GM18873 (cell line): Measurements from ENCODE around the gene ZNF775.
"Not testable (repeated sequence)": the region's sequence is repeated elsewhere in the genome, so short reads cannot be mapped to it uniquely, and the experiment has no call there.

ENCODE experiments used
- ATAC-seq: cut with Tn5 transposase; IDR thresholded peaks from one replicate; pipeline ENCODE4 v1.9.1; 2021; ENCODE audit warnings: mild to moderate bottlenecking, moderate library complexity, moderate number of reproducible peaks; ENCODE audit not compliant: unreplicated experiment, low FRiP score

Gene ZNF775

DNA sequence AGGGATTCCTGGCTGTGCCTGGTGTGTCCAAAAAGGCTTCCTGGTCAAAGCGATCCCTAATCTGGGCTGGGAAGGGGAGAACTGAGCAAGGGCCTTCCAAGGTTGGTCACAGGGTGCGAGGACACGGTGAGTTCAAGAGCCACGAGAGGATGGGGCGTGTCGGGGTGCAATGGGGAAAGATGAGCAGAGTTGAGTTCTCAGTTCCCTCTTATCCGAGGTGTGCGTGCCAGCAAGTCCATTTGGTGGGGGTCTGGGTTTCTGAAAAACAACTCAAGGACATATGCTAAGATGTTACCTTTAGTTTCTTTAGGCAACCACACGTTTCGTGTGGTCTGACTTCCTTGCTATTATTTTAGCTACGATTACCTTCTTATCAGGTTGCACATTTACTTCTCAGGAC is 1.3 kb downstream of the ZNF775 start:
- no peak for ATAC-seq

DNA sequence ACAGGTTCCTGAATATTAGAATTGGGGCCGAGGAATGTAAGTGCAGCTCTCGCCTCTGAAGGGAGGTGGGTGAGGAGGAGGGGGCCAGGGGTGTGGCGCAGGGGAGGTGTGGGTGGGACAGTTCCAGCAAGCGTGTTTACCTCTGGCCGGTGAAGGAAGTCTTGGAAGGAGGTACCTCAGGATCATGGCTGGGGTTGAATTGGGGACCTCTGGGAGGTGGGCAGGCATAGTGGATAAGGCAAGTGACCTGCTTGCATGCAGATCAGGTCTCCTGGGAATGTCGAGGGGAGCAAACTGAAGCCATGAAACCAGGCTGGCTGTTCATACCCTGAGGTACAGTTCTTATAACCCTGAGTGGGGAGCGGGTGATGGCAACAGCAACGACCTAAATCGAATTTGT is 2.0 kb downstream of the ZNF775 start:
- no peak for ATAC-seq

DNA sequence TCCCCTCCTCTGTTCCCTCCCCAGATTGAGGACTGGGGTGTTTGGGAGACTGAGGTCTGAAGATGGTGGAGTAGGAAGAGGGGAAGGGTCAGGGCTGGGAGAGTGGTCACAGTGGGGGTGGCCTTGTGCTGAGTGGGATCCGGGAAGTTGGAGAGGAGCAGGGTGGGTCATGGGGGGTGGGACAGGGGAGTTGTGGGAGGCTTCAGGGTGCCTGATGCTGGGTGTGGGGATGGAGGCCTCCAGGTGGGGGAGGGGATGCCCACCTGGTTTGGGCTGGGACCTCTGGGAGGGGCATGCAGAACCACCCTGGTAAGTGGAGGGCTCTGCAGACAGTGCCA is 2.6 kb downstream of the ZNF775 start:
- no peak for ATAC-seq

- no peak for ATAC-seq
Measured at GRCh38 chr7:150382123-150382843, 3.2 kb downstream of the ZNF775 start.

DNA sequence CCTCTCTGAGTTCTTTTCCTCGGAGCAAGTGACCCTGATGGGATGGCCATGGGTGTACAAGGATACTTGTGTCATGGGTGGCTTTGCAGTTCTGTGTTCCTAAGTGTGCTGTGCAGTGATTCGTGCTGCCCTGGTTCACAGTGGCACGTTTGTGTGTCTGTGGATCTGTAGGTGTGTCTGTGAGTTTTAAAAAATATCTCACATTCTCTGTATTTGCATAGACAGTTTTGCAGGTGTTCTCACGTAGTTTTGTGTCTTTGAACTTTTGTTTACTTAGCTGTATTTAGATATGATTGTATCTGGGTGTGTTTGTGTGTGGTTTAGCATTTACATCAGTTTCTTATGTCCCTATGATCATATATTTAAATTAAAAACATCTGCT is 3.7 kb downstream of the ZNF775 start:
- no peak for ATAC-seq

GRCh38 chr7:150383710-150384397 is 4.7 kb downstream of the ZNF775 start:
- no peak for ATAC-seq

DNA sequence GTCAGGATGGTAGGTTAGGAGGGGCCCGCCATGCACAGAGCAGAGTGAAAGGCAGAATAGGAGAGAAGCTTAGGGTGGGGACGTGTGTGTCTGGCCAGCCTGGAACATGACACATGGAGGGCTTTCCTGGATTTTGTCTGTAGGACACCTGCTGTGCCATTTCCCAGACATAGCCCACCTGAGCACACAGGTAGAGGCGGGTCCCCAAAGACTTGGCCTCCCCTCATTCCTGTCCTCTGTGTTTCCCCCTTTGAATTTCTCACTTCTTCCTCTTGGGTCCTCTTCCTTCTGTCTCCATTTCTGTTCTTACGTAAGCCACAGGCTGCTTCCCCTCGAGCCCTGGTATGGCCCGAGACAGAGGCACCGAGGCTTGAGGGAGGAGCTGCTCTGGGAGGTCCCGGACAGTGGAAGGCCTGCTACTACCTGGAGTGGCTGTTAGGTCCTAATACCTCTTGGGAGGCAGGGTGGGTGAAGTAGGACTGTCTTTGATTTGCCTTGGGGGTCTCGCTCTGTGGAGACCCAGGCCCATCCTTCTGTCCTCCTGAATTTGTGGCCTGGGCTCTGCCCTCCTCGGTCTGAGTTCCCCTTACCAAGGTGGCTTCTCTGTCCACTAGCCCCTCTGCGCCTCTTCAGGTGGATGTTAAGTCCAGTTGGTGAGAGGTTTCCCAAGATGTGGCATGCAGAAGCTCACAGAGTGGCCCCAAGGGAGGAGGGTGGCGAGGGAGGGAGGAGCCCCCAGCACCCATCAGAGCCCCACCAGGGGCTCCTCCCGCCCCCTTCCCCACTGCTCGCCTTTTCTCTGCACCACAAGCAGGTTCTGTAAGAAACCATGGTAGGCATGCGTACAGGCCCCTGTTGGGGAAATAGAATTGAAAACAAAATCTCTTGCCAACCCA is 5.5 kb downstream of the ZNF775 start:
- no peak for ATAC-seq

DNA sequence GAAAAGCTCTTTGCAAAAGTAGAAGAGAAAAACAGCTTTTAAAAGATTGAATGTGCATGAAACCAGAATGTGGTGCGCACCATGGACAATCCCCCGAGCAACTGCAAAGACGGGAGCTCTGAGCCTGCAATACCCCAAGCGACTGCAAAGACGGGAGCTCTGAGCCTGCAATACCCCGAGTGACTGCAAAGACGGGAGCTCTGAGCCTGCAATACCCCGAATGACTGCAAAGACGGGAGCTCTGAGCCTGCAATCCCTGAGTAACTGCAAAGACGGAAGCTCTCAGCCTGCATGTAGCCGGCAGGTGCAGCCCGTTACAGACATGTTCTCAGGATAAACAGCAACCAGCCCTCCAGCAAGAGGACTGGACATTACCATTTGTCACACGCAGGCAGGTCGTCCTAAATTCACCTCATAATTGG is 6.2 kb downstream of the ZNF775 start:
- ATAC-seq, result no peak

DNA sequence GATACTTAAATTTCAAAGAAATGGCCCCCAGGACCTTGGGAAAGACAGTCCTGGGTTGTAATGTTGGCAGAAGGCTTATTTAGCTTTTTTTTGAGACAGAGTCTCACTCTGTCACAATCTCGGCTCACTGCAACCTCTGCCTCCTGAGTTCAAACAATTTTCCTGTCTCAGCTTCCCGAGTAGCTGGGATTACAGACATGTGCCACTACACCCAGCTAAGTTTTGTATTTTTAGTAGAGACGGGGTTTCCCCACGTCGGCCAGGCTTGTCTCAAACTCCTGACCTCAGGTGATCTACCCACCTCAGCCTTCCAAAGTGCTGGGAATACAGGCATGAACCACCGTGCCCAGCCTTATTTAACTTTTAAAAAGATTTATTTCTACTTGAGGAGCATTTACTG is 6.8 kb downstream of the ZNF775 start:
- ATAC-seq, result not testable (repeated sequence)

GRCh38 chr7:150388306-150388705 is 9.2 kb downstream of the ZNF775 start:
- no peak for ATAC-seq

DNA sequence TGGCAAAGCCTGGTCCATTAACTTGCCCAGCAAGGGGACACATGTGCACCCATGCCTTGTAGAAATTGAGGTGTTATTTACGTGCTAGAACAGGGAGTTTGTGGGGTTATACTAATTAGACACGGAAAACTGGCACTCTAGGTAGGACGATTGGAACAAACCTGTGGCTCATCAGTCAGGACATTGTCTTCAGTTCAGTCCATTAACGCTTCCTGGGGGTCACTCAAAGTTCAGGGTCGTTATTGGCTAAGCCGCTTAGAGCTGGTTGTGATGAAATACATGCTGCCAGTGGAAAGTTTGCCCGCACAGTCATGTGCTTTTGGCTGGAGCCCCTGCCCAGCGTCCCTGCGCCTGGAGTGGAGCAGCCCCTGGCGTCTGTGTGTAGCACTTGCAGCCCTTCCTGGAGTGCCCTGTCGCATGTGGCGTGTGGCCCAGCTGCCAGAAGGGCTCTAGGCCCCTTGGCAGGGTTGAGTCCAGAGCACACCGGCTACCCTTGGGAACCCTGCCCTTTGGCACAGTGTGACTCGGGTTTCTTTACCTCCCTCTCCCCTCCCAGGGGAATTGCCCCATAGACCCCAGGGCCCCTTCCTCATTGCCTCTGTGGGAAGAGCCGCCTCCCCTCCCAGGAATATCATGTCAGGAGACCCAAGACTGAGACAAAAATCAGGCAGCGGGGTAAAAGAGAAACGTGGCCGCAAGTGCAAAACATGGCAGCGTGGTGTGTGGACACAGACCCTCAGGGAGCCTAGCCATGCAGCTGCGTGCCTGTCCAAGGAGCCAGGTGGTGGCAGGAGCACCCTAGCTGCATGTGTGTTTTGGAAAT is 9.8 kb downstream of the ZNF775 start:
- ATAC-seq, result no peak

DNA sequence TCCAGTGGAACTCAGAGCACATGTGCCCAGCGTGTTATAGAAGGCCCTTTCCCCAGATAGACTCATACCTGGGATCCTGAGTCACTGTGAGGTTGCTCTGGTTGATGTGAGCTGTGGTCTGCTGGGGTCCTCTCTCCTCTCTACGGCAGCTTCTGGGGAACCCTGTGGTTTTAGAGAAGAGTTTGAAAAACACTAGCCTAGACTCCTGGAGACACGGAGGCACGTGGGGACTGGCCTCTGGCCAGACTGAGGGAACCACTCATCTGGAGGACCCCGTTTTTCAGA is 10.3 kb downstream of the ZNF775 start:
- ATAC-seq, result no peak

GRCh38 chr7:150390205-150390604 is 11.1 kb downstream of the ZNF775 start:
- no peak for ATAC-seq

DNA sequence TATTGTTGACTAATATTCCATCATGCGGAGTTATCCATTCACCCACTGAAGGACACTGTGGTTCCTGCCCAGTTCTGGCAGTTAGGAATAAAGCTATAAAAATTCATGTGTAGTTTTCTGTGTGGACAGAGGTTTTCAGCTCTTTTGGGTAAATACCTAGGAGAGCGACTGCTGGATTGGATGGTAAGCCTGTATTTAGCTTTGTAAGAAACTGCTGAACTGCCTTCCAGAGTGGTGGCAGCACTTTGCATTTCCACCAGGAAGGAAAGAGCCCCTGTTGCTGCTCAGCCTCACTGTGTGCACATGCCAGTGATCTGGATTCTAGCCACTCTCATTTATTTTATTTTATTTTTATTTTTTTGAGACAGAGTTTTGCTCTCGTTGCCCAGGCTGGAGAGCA is 14.2 kb downstream of the ZNF775 start:
- no peak for ATAC-seq

- ATAC-seq, result no peak
Measured at GRCh38 chr7:150396426-150396825, 17.3 kb downstream of the ZNF775 start.

DNA sequence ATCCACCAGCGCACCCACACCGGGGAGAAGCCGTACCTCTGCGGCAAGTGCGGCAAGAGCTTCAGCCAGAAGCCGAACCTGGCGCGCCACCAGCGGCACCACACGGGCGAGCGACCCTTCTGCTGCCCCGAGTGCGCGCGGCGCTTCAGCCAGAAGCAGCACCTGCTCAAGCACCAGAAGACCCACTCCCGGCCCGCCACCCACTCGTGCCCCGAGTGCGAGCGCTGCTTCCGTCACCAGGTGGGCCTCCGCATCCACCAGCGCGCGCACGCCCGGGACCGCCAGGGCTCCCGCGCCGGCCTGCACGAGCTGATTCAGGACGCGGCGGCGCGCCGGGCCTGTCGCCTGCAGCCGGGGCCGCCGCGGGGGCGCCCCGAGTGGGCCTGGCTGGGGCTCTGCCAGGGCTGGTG is 17.7 kb downstream of the ZNF775 start:
- no peak for ATAC-seq

- ATAC-seq, result no peak
Measured at GRCh38 chr7:150397346-150398107, 18.4 kb downstream of the ZNF775 start.

- no peak for ATAC-seq
Measured at GRCh38 chr7:150398108-150398964, 19.2 kb downstream of the ZNF775 start.

- no peak for ATAC-seq
Measured at GRCh38 chr7:150398965-150399320, 19.8 kb downstream of the ZNF775 start.
